ENCODE measurements around the gene PCDHGA5.

- TF ChIP-seq CTCF (IDR thresholded peaks at IDR 0.05) = no peak
- TF ChIP-seq POLR2A (IDR thresholded peaks at IDR 0.05) = no peak
- TF ChIP-seq POLR2AphosphoS5 (IDR thresholded peaks at IDR 0.05) = no peak
Measured at GRCh38 chr5:141398608-141399007, 34.6 kb downstream of the PCDHGA5 start.

All from suprapubic skin (tissue), 4 donors.